SK-N-SH (cell line): ENCODE results near the gene KIAA1191. TPM values are rescaled to one million over a fixed set of nuclear protein-coding genes. Genes with fewer than 3 reads are reported as not detected.

Experiments used
- CTCF ChIA-PET: fragments of 300-600, 350-600 bp; formaldehyde crosslinking; extraction: SDS; loops from one replicate; lab custom pipeline; 2021; lab: Yijun Ruan, JAX
- POLR2A ChIA-PET: fragments of 350-600 bp; sonication (Branson Sonifier 250); formaldehyde crosslinking; extraction: SDS; loops from one replicate; lab custom pipeline; 2020; ENCODE audit warnings: antibody characterized with exemption, inconsistent platforms; lab: Yijun Ruan, JAX
- DNase-seq: peaks from one replicate; pipeline ENCODE4 v3.0.0; 2012
- H2AFZ ChIP-seq: fragments of 200-600 bp; sonication (generic); 2 replicates; pipeline ENCODE4 v1.8.1; 2016; ENCODE audit warnings: antibody characterized with exemption, mild to moderate bottlenecking, low read depth
- H3F3A ChIP-seq: fragments of 200-600 bp; sonication (generic); replicated peaks from 2 replicates; pipeline ENCODE3; 2016; ENCODE audit warnings: antibody characterized with exemption, mild to moderate bottlenecking; ENCODE audit not compliant: insufficient read depth
- H3K27ac ChIP-seq, 2 experiments: fragments of 200-500 bp in 1 of 2; fragments of 200-600 bp in 1 of 2; sonication (Bioruptor generic) in 1 of 2; sonication (generic), shearing (Covaris generic) in 1 of 2; 2 replicates each; pipeline versions ENCODE4 v1.5.1 to v1.6.1; 2014 to 2016; ENCODE audit warnings: low read depth in 2 of 2, inconsistent platforms in 1 of 2, low read length in 1 of 2, mild to moderate bottlenecking in 1 of 2, mixed read lengths in 1 of 2
- H3K27me3 ChIP-seq: fragments of 200-600 bp; sonication (generic), shearing (Covaris generic); 2 replicates; pipeline ENCODE4 v1.6.1; 2016; ENCODE audit warnings: mixed run types; ENCODE audit not compliant: insufficient read depth
- H3K36me3 ChIP-seq, 2 experiments: fragments of 200-500 bp in 1 of 2; fragments of 200-600 bp in 1 of 2; sonication (Bioruptor generic) in 1 of 2; sonication (generic) in 1 of 2; replicated peaks in 1 of 2; 2 replicates each; pipeline versions ENCODE3 to v1.5.1; 2014 to 2016; ENCODE audit warnings: low read length in 1 of 2, mild to moderate bottlenecking in 1 of 2; ENCODE audit not compliant: insufficient read depth in 2 of 2, control insufficient read depth in 1 of 2
- H3K4me1 ChIP-seq, 2 experiments: fragments of 200-500 bp in 1 of 2; fragments of 200-600 bp in 1 of 2; sonication (Bioruptor generic) in 1 of 2; sonication (generic), shearing (Covaris generic) in 1 of 2; 2 replicates each; pipeline versions ENCODE4 v1.5.1 to v1.6.1; 2014 to 2016; ENCODE audit warnings: low read depth in 1 of 2, low read length in 1 of 2, mixed run types in 1 of 2; ENCODE audit not compliant: insufficient read depth in 2 of 2, control insufficient read depth in 1 of 2
- H3K4me2 ChIP-seq: fragments of 200-600 bp; sonication (generic), shearing (Covaris generic); 2 replicates; pipeline ENCODE4 v1.6.1; 2017; ENCODE audit warnings: mixed run types
- H3K4me3 ChIP-seq, 2 experiments: fragments of 200-500 bp in 1 of 2; fragments of 200-600 bp in 1 of 2; sonication (Bioruptor generic) in 1 of 2; sonication (generic), shearing (Covaris generic) in 1 of 2; 2 replicates each; pipeline versions ENCODE4 v1.5.1 to v1.8.1; 2014 to 2016; ENCODE audit warnings: low read depth in 2 of 2, inconsistent platforms in 1 of 2, low read length in 1 of 2, mild to moderate bottlenecking in 1 of 2, mixed read lengths in 1 of 2, moderate library complexity in 1 of 2
- H3K79me2 ChIP-seq: fragments of 200-600 bp; sonication (generic); 2 replicates; pipeline ENCODE4 v1.8.1; 2017; ENCODE audit warnings: mild to moderate bottlenecking; ENCODE audit not compliant: insufficient read depth
- H3K9ac ChIP-seq: fragments of 200-600 bp; sonication (generic); 2 replicates; pipeline ENCODE4 v1.6.1; 2017; ENCODE audit warnings: mixed run types
- H3K9me2 ChIP-seq: fragments of 200-600 bp; sonication (generic); 2 replicates; pipeline ENCODE4 v1.6.1; 2017; ENCODE audit warnings: mixed run types
- H3K9me3 ChIP-seq: fragments of 200-600 bp; sonication (generic); 2 replicates; pipeline ENCODE4 v1.6.1; 2017; ENCODE audit warnings: mixed run types, mild to moderate bottlenecking, moderate library complexity
- H4K20me1 ChIP-seq: fragments of 200-600 bp; sonication (generic); 2 replicates; pipeline ENCODE4 v1.6.1; 2017; ENCODE audit warnings: mild to moderate bottlenecking, mixed run types; ENCODE audit not compliant: insufficient read depth
- CHD2 ChIP-seq: fragments of 150-350 bp; IDR thresholded peaks from 2 replicates; pipeline ENCODE4 v1.6.1; 2018; ENCODE audit warnings: low read length; ENCODE audit not compliant: partially characterized antibody
- CTCF ChIP-seq: fragments of 200-600 bp; sonication (generic); IDR thresholded peaks from 2 replicates; pipeline ENCODE4 v1.6.1; 2017; ENCODE audit warnings: antibody characterized with exemption, mild to moderate bottlenecking, moderate library complexity
- EZH2phosphoT487 ChIP-seq: fragments of 200-600 bp; sonication (generic); IDR thresholded peaks from 2 replicates; pipeline ENCODE4 v1.6.1; 2017; ENCODE audit warnings: low read depth, mixed run types, mild to moderate bottlenecking, antibody characterized with exemption, moderate library complexity, borderline replicate concordance
- FOSL2 ChIP-seq: IDR thresholded peaks from 2 replicates; pipeline ENCODE4 v1.4.0; 2012; ENCODE audit warnings: low read depth, mild to moderate bottlenecking, moderate library complexity, borderline replicate concordance
- FOXJ3 ChIP-seq: sonication (generic); formaldehyde crosslinking; IDR thresholded peaks from 2 replicates; pipeline ENCODE4 v1.5.1; 2020; ENCODE audit warnings: mild to moderate bottlenecking, missing genetic modification reagents
- IRF3 ChIP-seq: fragments of 150-350 bp; IDR thresholded peaks from 2 replicates; pipeline ENCODE4 v1.6.1; 2016; ENCODE audit warnings: mild to moderate bottlenecking, low read depth, low read length
- JUND ChIP-seq: IDR thresholded peaks from 2 replicates; pipeline ENCODE4 v1.4.0; 2012
- MAX ChIP-seq: IDR thresholded peaks from 2 replicates; pipeline ENCODE4 v1.4.0; 2012; ENCODE audit warnings: low read depth
- MEF2A ChIP-seq: IDR thresholded peaks from 2 replicates; pipeline ENCODE4 v1.4.0; 2012; ENCODE audit warnings: low read depth, borderline replicate concordance
- MXI1 ChIP-seq: IDR thresholded peaks from 2 replicates; pipeline ENCODE4 v1.6.1; 2012; ENCODE audit warnings: mild to moderate bottlenecking, low read depth, low read length, improper control_type of control experiment
- PBX3 ChIP-seq: IDR thresholded peaks from 2 replicates; pipeline ENCODE4; 2012
- RCOR1 ChIP-seq: fragments of 150-350 bp; IDR thresholded peaks from 2 replicates; pipeline ENCODE4 v1.6.1; 2017; ENCODE audit warnings: antibody characterized with exemption, low read length
- REST ChIP-seq: IDR thresholded peaks from 2 replicates; pipeline ENCODE4 v1.6.1; 2012; ENCODE audit warnings: mild to moderate bottlenecking, low read depth, low read length, moderate library complexity
- SIN3A ChIP-seq: IDR thresholded peaks from 2 replicates; pipeline ENCODE4 v1.6.1; 2012; ENCODE audit warnings: low read depth, mild to moderate bottlenecking, low read length, moderate library complexity, borderline replicate concordance
- TAF1 ChIP-seq: IDR thresholded peaks from 2 replicates; pipeline ENCODE4 v1.6.1; 2012; ENCODE audit warnings: low read depth, mild to moderate bottlenecking, low read length, moderate library complexity, borderline replicate concordance
- USF1 ChIP-seq: IDR thresholded peaks from 2 replicates; pipeline ENCODE4 v1.4.0; 2012; ENCODE audit warnings: low read depth, borderline replicate concordance
- YY1 ChIP-seq: IDR thresholded peaks from 2 replicates; pipeline ENCODE4 v1.4.0; 2012; ENCODE audit warnings: low read depth, mild to moderate bottlenecking
- WGBS: methylation state at CpG from one replicate; pipeline ENCODE4 v1.1.6; 2017; ENCODE audit warnings: low lambda C conversion rate; 5-methylcytosine and 5-hydroxymethylcytosine counted together
- polyA plus RNA-seq, 3 experiments: library from polyadenylated mRNA; depleted of rRNA; stranded (reverse); fragments of >200 nt; gene quantifications; 2 replicates each; pipeline ENCODE4 v1.2.3, GENCODE V29; 2012

The KIAA1191 gene
- polyA plus RNA-seq, 1 of the 3 experiments (the other 2 are of a cell fraction) = 100 TPM

GRCh38 chr5:176364765-176365350, 3.3 kb upstream of the KIAA1191 start:
- peak overlapping the region; percentile 70 to 87 for H3K4me3 ChIP-seq
- no peaks in the 10 kb centered on the region for H3K9me3 ChIP-seq
- peak overlapping the region; percentile 75 for H3K9ac ChIP-seq
- peak overlapping the region in 1 of 2 experiments; percentile 18; a peak in 1 of 4 replicates for H3K27ac ChIP-seq
- H3F3A ChIP-seq = peaks cover 3% of the 10 kb centered on the region
- peak overlapping the region; percentile 90 for H2AFZ ChIP-seq
- DNase-seq = no peak
- no peaks in the 10 kb centered on the region for H3K27me3 ChIP-seq
- WGBS = 54% methylated on average over 18 of the region's 28 CpGs
- H3K9me2 ChIP-seq = no peaks in the 10 kb centered on the region
- H4K20me1 ChIP-seq = peaks cover 4% of the 10 kb centered on the region; the same call in 1 of the 2 replicates
- peaks cover 17% of the 10 kb centered on the region for H3K79me2 ChIP-seq
- peaks cover 0 to 16% of the 10 kb centered on the region in 2 experiments; a peak in 1 of 4 replicates for H3K4me1 ChIP-seq
- CTCF ChIA-PET = no interaction called here
- peak overlapping the region; percentile 98 for H3K4me2 ChIP-seq
- peaks cover 4 to 11% of the 10 kb centered on the region in 2 experiments for H3K36me3 ChIP-seq
- TF ChIP-seq CTCF (no peak), RCOR1 (no peak), JUND (no peak), SIN3A (no peak; the same call in 1 of the 2 replicates), CHD2 (no peak), TAF1 (no peak), FOXJ3 (no peak), MXI1 (no peak), MAX (no peak), USF1 (no peak), PBX3 (no peak), MEF2A (no peak)
- POLR2A ChIA-PET = no interaction called here

- WGBS = 84% methylated on average over 8 of the region's 8 CpGs
- POLR2A ChIA-PET = interaction anchor here (0.7 to 1.9 kb wide), 7 partner anchors 10 to 86 kb away, joined by 3 to 7 read pairs (median 5); partner anchors contain the start of genes FAF2, HIGD2A and NOP16
- TF ChIP-seq FOXJ3 (no peak), YY1 (no peak), FOSL2 (no peak), IRF3 (no peak), REST (no peak), EZH2phosphoT487 (no peak), TAF1 (no peak)
These were observed 598 bp upstream of the KIAA1191 start for GRCh38 chr5:176362233-176362490.

More at GRCh38 chr5:176362233-176362490, 598 bp upstream of the KIAA1191 start:
- peak overlapping the region; percentile 76 for H2AFZ ChIP-seq
- H3K27me3 ChIP-seq = no peaks in the 10 kb centered on the region
- H3K79me2 ChIP-seq = peaks cover 44% of the 10 kb centered on the region
- peaks cover 0 to 19% of the 10 kb centered on the region in 2 experiments; a peak in 1 of 4 replicates for H3K4me1 ChIP-seq
- peaks cover 10 to 13% of the 10 kb centered on the region in 2 experiments for H3K36me3 ChIP-seq
- H4K20me1 ChIP-seq = peaks cover 20% of the 10 kb centered on the region; the same call in 1 of the 2 replicates
- H3K9me2 ChIP-seq = no peaks in the 10 kb centered on the region
- no peaks in the 10 kb centered on the region for H3K9me3 ChIP-seq
- no peak for DNase-seq
- peak overlapping the region; percentile 91 for H3K4me2 ChIP-seq
- H3F3A ChIP-seq = peaks cover 3% of the 10 kb centered on the region
- H3K27ac ChIP-seq = no peak overlapping the region
- no peak overlapping the region for H3K9ac ChIP-seq
- CTCF ChIA-PET = interaction anchor here (1.0 to 2.0 kb wide), 4 partner anchors 26 to 632 kb away, joined by 3 to 10 read pairs (median 6); partner anchors contain the start of genes FAF2, HIGD2A and NOP16
- H3K4me3 ChIP-seq = peak overlapping the region; percentile 80 to 98
